Measurements from ENCODE around the gene USP19. TPM values are rescaled to one million over a fixed set of nuclear protein-coding genes. Genes with fewer than 3 reads are reported as not detected.

USP19 gene
- total and polyA plus RNA-seq, 10 of the 15 experiments (the other 5 are each of a cell fraction or from before 2014, with no cell fraction given) = 0.24 to 64.2 (median 33.2) TPM

DNA sequence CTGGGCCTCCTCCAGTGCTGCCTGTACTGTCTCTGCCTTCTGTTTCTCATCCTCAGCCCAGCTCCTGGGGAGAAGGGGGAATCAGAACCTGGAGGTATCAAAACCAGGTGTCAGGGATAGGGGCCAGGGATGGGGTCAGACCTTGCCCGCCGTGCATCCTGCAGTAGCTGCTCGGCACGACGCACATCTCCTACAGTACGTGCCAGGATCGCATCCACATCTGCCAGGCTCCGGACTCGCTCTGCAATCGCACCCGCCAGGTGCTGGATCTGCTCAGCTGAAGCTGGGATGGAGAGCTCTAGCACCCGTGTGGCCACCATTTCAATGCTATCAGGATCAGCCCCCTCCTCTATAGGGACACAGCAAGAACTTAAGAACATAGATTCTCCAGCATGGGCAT is 1.4 kb upstream of the USP19 start:
- POLR2A ChIA-PET = interaction anchor here (0.7 to 2.6 kb wide), 5 partner anchors 16 to 423 kb away, joined by 3 to 15 read pairs (median 10); partner anchors contain the start of genes P4HTM, QRICH1 and WDR6
- Histone ChIP-seq H4K20me1 (ENCODE audit: control insufficient read depth, insufficient read depth) (no peaks in the 10 kb centered on the region), H3K27ac (ENCODE audit: control insufficient read depth, insufficient read depth) (no peak overlapping the region), H3K27me3 (replicated peaks in 1 of 2; ENCODE audit: control insufficient read depth in 2 of 2, insufficient read depth in 2 of 2, low read length in 1 of 2) (no peaks in the 10 kb centered on the region), H3K9ac (ENCODE audit: control insufficient read depth, insufficient read depth, low read length) (no peak overlapping the region), H3K79me2 (ENCODE audit: control insufficient read depth, insufficient read depth, low read length) (peaks cover 15% of the 10 kb centered on the region), H3K4me2 (ENCODE audit: control insufficient read depth, insufficient read depth) (no peak overlapping the region), H3K4me1 (ENCODE audit: control insufficient read depth, insufficient read depth, low read length) (peaks cover 10% of the 10 kb centered on the region), H3K36me3 (ENCODE audit: control insufficient read depth in 2 of 2, insufficient read depth in 2 of 2, low read length in 1 of 2) (peaks cover 8% of the 10 kb centered on the region in 2 experiments; a peak in 3 of 4 replicates), H2AFZ (ENCODE audit: control insufficient read depth, low read depth, low read length) (no peak overlapping the region), H3K4me3 (no peak overlapping the region), H3K9me3 (replicated peaks; ENCODE audit: control insufficient read depth, insufficient read depth, low read length) (no peaks in the 10 kb centered on the region)
- DNase-seq (ENCODE audit: low read depth, low spot score) (no peak), ATAC-seq (no peak), FAIRE-seq (no peak)
- RAD21 ChIA-PET (ENCODE audit: unreplicated experiment) = interaction anchor here (1.5 kb wide), 1 partner anchor 327 kb away, joined by 3 read pairs; no protein-coding TSS in a partner anchor
- no TSS peak for BruUV-seq (replicated peaks)
- CTCF ChIA-PET = interaction anchor here (1.2 to 2.3 kb wide), 2 partner anchors 134 to 382 kb away, joined by 3 to 10 read pairs; no protein-coding TSS in a partner anchor
- intact Hi-C loops (cut with micrococcal nuclease; ENCODE audit: unreplicated experiment) = no loop called here
- no peak for TF ChIP-seq NBN (IDR thresholded peaks at IDR 0.05)
- TF ChIP-seq PAX5 (IDR thresholded peaks at IDR 0.05; ENCODE audit: borderline replicate concordance, low read depth, low read length) = no peak
- no peak for TF ChIP-seq CHD4 (IDR thresholded peaks at IDR 0.05)
- TF ChIP-seq YBX1 (IDR thresholded peaks at IDR 0.05) = no peak
- TF ChIP-seq SREBF1 (IDR thresholded peaks at IDR 0.05; ENCODE audit: low read length) = no peak
- TF ChIP-seq KAT2A (conservative IDR thresholded peaks at IDR 0.05; ENCODE audit: control insufficient read depth, low read depth, low read length) = no peak
- in situ Hi-C loops (cut with MboI) = no loop called here
- SMC1A ChIA-PET (ENCODE audit: uncharacterized antibody, unreplicated experiment) = interaction anchor here (2.3 kb wide), 1 partner anchor 29 kb away, joined by 14 read pairs; the partner anchor contains the start of gene QRICH1
- 98% methylated on average over 12 of the region's 12 CpGs for WGBS (ENCODE audit: insufficient coverage, insufficient replicate concordance, low lambda C conversion rate, missing lambda C conversion rate)

DNA sequence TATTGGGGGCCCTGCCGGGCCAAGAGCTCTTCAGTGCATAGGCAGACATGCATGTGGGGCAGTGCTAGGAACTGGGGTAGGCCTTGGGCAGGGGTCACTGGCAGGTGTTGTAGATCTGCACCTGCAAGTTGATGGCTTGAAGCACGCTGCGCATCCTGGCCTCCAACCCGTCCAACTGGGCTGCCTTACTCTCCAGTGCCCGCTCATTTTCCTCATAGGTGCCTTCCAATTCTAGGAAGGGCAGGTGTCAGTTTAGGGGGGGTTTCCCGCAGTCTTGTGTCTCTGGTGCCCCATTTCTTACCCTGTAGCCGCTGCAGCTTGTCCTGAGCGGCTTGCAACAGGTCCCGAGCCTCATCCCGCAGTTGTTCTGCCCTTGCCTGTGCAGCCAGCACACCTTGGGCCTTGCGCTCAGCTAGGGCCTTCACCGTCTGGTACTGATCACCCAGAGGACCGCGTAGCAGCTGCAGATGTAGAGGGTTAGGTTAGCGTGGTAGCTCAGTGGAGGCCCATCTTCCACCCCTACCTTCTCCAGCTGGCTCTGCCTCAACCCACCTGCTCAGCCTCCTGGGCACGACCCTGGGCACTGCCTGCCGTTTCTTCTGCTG is 611 bp upstream of the USP19 start:
- Histone ChIP-seq H3K36me3 (ENCODE audit: control insufficient read depth in 2 of 2, insufficient read depth in 2 of 2, low read length in 1 of 2) (peaks cover 11% of the 10 kb centered on the region in 2 experiments; a peak in 3 of 4 replicates), H2AFZ (ENCODE audit: control insufficient read depth, low read depth, low read length) (peak overlapping the region; percentile 47), H3K9ac (ENCODE audit: control insufficient read depth, insufficient read depth, low read length) (no peak overlapping the region), H3K27me3 (replicated peaks in 1 of 2; ENCODE audit: control insufficient read depth in 2 of 2, insufficient read depth in 2 of 2, low read length in 1 of 2) (no peaks in the 10 kb centered on the region), H3K27ac (ENCODE audit: control insufficient read depth, insufficient read depth) (peak overlapping the region; percentile 79), H3K9me3 (replicated peaks; ENCODE audit: control insufficient read depth, insufficient read depth, low read length) (no peaks in the 10 kb centered on the region), H3K4me3 (peak overlapping the region; percentile 100; the same call in 1 of the 2 replicates), H3K79me2 (ENCODE audit: control insufficient read depth, insufficient read depth, low read length) (peaks cover 15% of the 10 kb centered on the region), H4K20me1 (ENCODE audit: control insufficient read depth, insufficient read depth) (no peaks in the 10 kb centered on the region), H3K4me1 (ENCODE audit: control insufficient read depth, insufficient read depth, low read length) (peaks cover 10% of the 10 kb centered on the region), H3K4me2 (ENCODE audit: control insufficient read depth, insufficient read depth) (peak overlapping the region; percentile 36; the same call in 1 of the 2 replicates)
- ChIA-PET SMC1A (ENCODE audit: uncharacterized antibody, unreplicated experiment) (interaction anchor here (0.9 to 2.3 kb wide), 4 partner anchors 14 to 131 kb away, joined by 3 to 14 read pairs (median 3); partner anchors contain the start of genes P4HTM and QRICH1), CTCF (interaction anchor here (0.8 to 2.3 kb wide), 5 partner anchors 27 to 418 kb away, joined by 3 to 12 read pairs (median 4); partner anchors contain the start of gene QRICH1), POLR2A (interaction anchor here (0.6 to 2.6 kb wide), 15 partner anchors 13 to 422 kb away, joined by 3 to 15 read pairs (median 4); partner anchors contain the start of genes NDUFAF3, P4HTM, QRICH1 and WDR6), RAD21 (ENCODE audit: unreplicated experiment) (interaction anchor here (0.9 to 1.5 kb wide), 5 partner anchors 17 to 328 kb away, joined by 3 to 16 read pairs (median 6); partner anchors contain the start of genes QRICH1 and WDR6)
- WGBS (ENCODE audit: insufficient coverage, insufficient replicate concordance, low lambda C conversion rate, missing lambda C conversion rate) = 84% methylated on average over 17 of the region's 17 CpGs
- BruUV-seq (replicated peaks) = no TSS peak
- DNase-seq (ENCODE audit: low read depth, low spot score) = no peak
- in situ Hi-C loops (cut with MboI) (no loop called here), intact Hi-C loops (cut with micrococcal nuclease; ENCODE audit: unreplicated experiment) (no loop called here)
- ATAC-seq = no peak
- no peak for FAIRE-seq
- TF ChIP-seq FOXK2 (IDR thresholded peaks at IDR 0.05) = no peak
- TF ChIP-seq, protein P1, sequence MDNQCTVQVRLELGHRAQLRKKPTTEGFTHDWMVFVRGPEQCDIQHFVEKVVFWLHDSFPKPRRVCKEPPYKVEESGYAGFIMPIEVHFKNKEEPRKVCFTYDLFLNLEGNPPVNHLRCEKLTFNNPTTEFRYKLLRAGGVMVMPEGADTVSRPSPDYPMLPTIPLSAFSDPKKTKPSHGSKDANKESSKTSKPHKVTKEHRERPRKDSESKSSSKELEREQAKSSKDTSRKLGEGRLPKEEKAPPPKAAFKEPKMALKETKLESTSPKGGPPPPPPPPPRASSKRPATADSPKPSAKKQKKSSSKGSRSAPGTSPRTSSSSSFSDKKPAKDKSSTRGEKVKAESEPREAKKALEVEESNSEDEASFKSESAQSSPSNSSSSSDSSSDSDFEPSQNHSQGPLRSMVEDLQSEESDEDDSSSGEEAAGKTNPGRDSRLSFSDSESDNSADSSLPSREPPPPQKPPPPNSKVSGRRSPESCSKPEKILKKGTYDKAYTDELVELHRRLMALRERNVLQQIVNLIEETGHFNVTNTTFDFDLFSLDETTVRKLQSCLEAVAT (IDR thresholded peaks at IDR 0.05) = no peak
- TF ChIP-seq, protein P2, sequence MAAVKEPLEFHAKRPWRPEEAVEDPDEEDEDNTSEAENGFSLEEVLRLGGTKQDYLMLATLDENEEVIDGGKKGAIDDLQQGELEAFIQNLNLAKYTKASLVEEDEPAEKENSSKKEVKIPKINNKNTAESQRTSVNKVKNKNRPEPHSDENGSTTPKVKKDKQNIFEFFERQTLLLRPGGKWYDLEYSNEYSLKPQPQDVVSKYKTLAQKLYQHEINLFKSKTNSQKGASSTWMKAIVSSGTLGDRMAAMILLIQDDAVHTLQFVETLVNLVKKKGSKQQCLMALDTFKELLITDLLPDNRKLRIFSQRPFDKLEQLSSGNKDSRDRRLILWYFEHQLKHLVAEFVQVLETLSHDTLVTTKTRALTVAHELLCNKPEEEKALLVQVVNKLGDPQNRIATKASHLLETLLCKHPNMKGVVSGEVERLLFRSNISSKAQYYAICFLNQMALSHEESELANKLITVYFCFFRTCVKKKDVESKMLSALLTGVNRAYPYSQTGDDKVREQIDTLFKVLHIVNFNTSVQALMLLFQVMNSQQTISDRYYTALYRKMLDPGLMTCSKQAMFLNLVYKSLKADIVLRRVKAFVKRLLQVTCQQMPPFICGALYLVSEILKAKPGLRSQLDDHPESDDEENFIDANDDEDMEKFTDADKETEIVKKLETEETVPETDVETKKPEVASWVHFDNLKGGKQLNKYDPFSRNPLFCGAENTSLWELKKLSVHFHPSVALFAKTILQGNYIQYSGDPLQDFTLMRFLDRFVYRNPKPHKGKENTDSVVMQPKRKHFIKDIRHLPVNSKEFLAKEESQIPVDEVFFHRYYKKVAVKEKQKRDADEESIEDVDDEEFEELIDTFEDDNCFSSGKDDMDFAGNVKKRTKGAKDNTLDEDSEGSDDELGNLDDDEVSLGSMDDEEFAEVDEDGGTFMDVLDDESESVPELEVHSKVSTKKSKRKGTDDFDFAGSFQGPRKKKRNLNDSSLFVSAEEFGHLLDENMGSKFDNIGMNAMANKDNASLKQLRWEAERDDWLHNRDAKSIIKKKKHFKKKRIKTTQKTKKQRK (IDR thresholded peaks at IDR 0.05; ENCODE audit: low read depth, low read length) = no peak
- no peak for TF ChIP-seq TAF1 (IDR thresholded peaks at IDR 0.05; ENCODE audit: borderline replicate concordance, low read depth, low read length)
